Activated naive CD4-positive, alpha-beta T cell treated with Interleukin-2 at 50 U/mL for 16 hours (primary cell): Measurements from ENCODE around the gene DNAH1.

Source experiments
- DNase-seq: peaks from one replicate; pipeline ENCODE4 v3.0.0-alpha.2; 2020

DNAH1 gene

GRCh38 chr3:52393959-52394670 is 78.0 kb downstream of the DNAH1 start:
- DNase-seq = no peak

- no peak for DNase-seq
These were observed 78.8 kb downstream of the DNAH1 start for GRCh38 chr3:52394751-52395502.

DNA sequence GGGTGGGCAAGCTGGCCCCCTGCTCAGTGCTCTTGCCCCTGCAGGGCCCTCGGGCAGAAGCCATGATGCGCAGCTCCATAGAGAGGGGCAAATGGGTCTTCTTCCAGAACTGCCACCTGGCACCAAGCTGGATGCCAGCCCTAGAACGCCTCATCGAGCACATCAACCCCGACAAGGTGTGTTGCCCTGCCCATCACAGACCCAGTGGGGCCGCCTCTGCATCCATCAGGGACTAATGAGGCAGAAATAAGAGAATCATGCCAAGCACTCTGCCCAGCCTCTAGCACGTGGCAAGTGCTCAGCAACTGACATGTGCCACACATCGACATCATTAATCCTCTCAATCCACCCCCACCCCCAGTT is 79.4 kb downstream of the DNAH1 start:
- DNase-seq = no peak

GRCh38 chr3:52396011-52396906 is 80.1 kb downstream of the DNAH1 start:
- no peak for DNase-seq

DNA sequence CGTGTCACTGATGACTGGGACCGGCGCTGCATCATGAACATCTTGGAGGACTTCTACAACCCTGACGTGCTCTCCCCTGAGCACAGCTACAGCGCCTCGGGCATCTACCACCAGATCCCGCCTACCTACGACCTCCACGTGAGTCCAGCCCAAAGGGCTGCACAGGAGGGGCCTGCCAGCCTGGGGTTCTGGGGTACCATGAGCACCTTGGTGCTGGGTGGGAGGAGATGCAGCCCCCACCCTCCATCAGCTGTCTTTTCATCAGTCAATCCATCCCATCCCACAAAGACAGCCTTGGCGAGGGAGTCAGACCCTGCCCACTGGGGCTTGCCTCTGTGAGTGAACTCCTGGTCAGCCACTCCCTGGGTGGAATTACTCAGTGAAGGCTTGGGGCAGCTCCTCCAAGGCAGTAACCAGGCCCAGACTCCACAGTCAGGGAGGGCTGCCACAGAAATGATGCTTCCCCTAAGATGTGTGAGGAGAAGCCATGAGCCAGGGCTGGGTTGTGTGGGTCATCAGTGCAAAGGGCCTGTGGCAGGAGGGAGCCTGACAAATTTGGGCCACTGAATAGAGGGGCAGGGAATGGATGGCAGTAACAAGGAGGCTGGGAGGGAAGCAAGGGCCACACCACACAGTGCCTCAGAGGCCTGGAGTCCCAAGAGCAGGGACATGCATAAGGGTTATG is 80.9 kb downstream of the DNAH1 start:
- DNase-seq = no peak

DNA sequence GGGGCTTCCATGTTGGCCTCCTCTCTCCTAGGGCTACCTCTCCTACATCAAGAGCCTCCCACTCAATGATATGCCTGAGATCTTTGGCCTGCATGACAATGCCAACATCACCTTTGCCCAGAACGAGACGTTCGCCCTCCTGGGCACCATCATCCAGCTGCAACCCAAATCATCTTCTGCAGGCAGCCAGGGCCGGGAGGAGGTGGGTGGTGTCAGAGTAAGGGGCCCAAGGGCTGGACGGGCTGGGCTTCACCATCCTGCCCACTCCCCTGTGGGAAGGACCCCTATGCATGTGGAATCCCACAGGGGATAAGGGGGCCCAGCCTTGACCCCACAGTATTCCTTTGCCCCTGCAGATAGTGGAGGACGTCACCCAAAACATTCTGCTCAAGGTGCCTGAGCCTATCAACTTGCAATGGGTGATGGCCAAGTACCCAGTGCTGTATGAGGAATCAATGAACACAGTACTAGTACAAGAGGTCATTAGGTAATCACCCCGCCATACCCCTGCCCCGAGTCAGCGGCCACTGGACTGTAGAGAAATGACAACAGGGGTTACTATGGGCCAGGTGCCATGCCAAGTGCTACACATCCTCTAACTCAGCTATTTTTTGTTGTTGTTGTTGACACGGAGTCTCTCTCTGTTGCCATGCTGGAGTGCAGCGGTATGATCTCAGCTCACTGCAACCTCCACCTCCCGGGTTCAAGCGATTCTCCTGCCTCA is 81.7 kb downstream of the DNAH1 start:
- DNase-seq = no peak

GRCh38 chr3:52398670-52399081 is 82.6 kb downstream of the DNAH1 start:
- DNase-seq = no peak

DNA sequence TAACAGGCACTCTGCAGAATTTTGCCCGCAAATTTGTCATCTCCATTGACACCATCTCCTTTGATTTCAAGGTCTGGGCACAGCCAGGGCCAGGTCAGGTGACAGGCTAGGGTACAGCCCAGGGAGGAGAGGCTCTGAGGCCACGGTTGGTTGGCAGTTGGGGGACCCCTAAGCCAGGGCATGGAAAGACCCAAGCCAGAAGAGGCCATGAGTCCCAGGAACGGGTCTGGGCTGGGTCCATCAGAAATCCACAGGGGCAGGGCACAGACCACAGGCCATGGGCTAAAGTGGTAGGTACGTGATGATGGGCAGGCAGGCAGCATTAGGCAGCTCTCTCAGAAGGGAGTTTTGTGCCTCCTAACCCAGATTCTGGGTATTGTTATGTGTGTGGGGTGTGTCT is 83.0 kb downstream of the DNAH1 start:
- DNase-seq = no peak

GRCh38 chr3:52399593-52399992 is 83.5 kb downstream of the DNAH1 start:
- DNase-seq = no peak

- no peak for DNase-seq
These were observed 84.2 kb downstream of the DNAH1 start for GRCh38 chr3:52400275-52400793.

DNA sequence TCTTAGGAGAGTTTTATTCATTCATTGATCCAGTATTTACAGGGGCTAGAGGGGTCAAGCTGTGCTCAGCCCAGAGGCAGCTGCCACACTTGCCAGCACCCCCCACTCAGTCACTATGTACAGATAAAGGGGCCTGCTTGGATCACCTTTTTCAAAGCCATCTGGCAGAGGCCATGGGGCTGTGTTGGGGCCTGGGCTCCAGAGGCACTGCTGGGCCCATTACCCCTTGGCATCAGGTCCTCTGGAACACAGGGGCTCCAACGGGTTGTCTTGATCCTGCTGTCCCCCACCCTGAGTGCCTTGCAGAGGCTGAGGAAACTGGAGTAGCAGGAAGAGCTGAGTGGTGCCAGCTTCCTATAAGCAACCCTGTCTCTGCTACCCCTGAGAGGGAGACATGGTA is 84.9 kb downstream of the DNAH1 start:
- no peak for DNase-seq

DNA sequence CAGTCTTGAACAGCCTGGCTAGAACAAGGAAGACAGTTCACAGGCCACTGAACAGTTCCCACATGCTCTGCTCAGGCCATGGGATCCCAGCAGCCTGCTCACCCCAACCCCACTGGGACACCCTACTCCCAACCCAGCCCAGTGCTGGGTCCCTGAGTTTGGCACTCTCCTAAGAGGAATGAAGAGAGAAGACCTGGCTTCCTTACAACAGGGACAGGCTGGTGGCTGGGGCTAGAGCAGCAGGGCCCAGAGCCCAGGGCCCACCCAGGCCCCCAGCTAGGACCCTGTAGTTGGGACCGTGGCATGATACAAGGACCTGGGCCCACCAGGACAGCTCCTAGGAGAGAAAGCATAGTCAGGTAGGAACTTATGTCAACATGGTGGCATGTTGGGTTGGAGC is 85.4 kb downstream of the DNAH1 start:
- no peak for DNase-seq

DNA sequence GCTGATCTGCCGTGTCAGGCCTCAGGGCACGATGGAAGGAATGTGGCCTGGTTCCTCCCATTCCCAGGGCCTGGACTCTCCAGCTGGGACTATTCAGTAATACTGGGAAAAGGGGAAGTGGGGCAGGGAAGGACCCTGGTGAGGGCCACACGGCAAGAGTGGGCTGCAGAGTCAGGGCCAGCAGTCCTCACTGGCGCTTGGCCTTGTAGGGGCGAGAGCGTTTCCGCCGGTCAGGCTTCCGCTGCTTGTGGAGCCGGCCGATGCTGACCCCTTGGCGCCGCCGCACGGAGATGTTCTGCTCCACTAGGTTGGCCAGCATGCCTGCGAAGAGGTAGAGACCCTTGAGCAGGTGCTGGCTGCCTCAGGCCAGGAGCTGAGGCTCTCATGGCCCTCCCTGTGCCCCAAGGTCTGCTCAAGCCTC is 86.0 kb downstream of the DNAH1 start:
- DNase-seq = no peak

- DNase-seq = no peak
These were observed 86.7 kb downstream of the DNAH1 start for GRCh38 chr3:52402706-52403270.

- DNase-seq = no peak
These were observed 87.2 kb downstream of the DNAH1 start for GRCh38 chr3:52403271-52403841.

- DNase-seq = no peak
These were observed 87.8 kb downstream of the DNAH1 start for GRCh38 chr3:52403955-52404354.

DNA sequence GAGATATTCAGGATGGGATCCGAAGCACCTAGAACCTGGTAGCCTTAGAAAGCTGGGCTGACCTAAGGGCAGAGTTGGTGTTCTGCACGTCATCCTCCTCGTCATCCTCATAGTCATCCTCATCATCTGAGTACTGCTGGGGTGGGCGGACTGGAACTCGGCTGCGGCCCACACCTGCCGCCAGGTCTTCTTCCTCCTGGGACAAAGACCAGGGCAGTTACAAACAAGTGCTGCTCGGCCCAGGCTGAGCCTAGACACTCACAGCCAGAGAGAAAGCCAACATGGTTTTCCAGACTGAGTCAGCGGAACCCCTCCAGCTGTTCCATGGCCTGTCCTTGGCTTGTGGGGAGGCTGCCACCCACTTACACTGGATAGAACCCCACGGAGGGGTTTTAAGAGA is 88.3 kb downstream of the DNAH1 start:
- DNase-seq = no peak

GRCh38 chr3:52405066-52405465 is 88.9 kb downstream of the DNAH1 start:
- no peak for DNase-seq

DNA sequence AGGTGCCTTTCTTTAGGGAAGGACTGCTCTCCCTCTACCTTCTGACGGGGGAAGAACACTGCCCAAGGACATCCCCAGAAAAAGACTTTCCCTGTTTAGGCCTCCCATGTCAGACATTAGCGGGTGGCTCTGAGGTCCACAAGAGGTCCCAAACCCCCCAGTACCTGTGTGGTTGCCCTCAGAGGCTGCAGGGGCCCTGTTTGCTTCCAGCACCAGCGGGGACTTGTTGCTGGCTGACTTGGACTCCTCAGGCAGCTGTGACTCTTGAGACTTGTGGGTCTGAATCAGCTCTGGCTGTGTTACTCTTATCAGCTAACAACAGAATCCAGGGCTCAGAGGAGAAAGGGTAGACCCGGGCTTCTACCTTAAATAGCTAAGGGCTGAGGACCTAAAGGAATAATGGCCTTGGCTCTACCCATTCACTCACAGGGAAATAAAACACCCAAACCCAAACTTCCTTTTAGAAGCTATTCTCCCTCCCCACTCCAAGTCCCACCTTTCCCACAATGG is 89.5 kb downstream of the DNAH1 start:
- no peak for DNase-seq

DNA sequence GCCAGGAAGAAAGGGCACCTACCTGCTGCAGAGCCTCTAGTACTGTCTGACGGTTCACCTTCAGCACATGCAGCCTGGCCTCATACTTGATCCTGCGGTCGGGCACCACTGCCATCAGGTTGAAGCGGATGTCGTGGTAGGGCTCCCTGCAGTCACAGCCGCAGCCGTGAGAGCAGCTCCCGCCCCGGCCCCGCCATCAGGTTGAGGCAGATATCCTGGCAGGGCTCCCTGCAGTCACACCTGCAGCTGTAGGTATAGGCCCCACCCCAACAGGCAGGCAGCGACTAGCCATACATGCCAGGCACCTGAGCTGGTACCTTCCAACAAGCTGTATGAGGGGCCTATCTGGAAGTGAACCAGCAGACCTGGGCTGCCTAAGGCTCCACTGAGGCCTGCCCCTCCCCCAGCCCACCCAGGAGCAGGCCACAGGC is 90.1 kb downstream of the DNAH1 start:
- no peak for DNase-seq
